Pancreas (tissue), 10 donors: Measurements from ENCODE around the gene BEX4. TPM values are rescaled to one million over a fixed set of nuclear protein-coding genes. Genes with fewer than 3 reads are reported as not detected.
"Not testable (repeated sequence)": the region's sequence is repeated elsewhere in the genome, so short reads cannot be mapped to it uniquely, and the experiment has no call there.

Experiments used
- ATAC-seq, 4 donors: fragments of 200-7000 bp; cut with Tn5 transposase; one replicate each; pipeline versions ENCODE4 v1.8.0 to v1.9.1; 2020; ENCODE audit warnings: mild to moderate bottlenecking in 4 of 4, moderate library complexity in 4 of 4
- DNase-seq, 6 donors: peaks; one replicate each; pipeline ENCODE4 v3.0.0-alpha.2; 2020
- FAIRE-seq: peaks from 2 replicates; lab custom pipeline; 2012; peaks lifted over from hg19 to GRCh38; lab: Jason Lieb, UNC
- H3K27ac ChIP-seq, 4 donors: fragments of 200-600 bp; sonication (generic); 1 replicate in 3 of 4; 2 replicates in 1 of 4; pipeline versions ENCODE4 v1.5.0 to v1.8.0; 2020
- H3K27me3 ChIP-seq, 4 donors: fragments of 200-600 bp; one replicate each; pipeline ENCODE4 v1.8.0; 2021
- H3K36me3 ChIP-seq, 3 donors: fragments of 200-600 bp; sonication (generic) in 1 of 3; one replicate each; pipeline versions ENCODE4 v1.5.0 to v1.8.0; 2020 to 2021
- H3K4me1 ChIP-seq, 3 donors: fragments of 200-600 bp; one replicate each; pipeline ENCODE4 v1.8.0; 2021
- H3K4me3 ChIP-seq, 4 donors: fragments of 200-600 bp; sonication (generic) in 2 of 4; one replicate each; pipeline versions ENCODE4 v1.5.0 to v1.8.0; 2020 to 2021
- H3K9me3 ChIP-seq, 4 donors: fragments of 200-600 bp; one replicate each; pipeline ENCODE4 v1.8.0; 2021
- CTCF ChIP-seq, 4 donors: fragments of 200-600 bp; sonication (generic) in 3 of 4; IDR thresholded peaks; one replicate each; pipeline versions ENCODE4 v1.5.0 to v1.8.0; 2021; ENCODE audit warnings: antibody characterized with exemption in 4 of 4
- WGBS, 2 donors: extraction: QIAGEN DNeasy Blood & Tissue Kit; methylation state at CpG; one replicate each; pipeline ENCODE4 v1.1.7; 2013; 5-methylcytosine and 5-hydroxymethylcytosine counted together
- intact Hi-C, 3 donors: fragments of 100-400 bp; cut with DNase I; formaldehyde crosslinking; loops; one replicate each; pipeline versions ENCODE4 v1.11.1 to v1.14.2; 2022
- polyA plus RNA-seq, 2 donors: library from polyadenylated mRNA; stranded (reverse); fragments of 200-250 nt; gene quantifications; one replicate each; pipeline ENCODE4 v1.2.3, GENCODE V29; 2013
- total RNA-seq, 6 donors: library from RNA; stranded (reverse); fragmentation: NEBNext Ultra II Directional in 4 of 6; extraction: Animal tissue kit (Norgen Biotek cat#: 25700) in 4 of 6; gene quantifications; one replicate each; pipeline versions ENCODE4 v1.2.1 to v1.2.4, GENCODE V29; 2021 to 2023
- donor health status: healthy with polysubstance abuse.
- donor health status: DM: no; HTN: no; CAD: no; lungs with moderate emphysema.
- donor health status: DM: no; HTN: no; CAD: no.
- donor health status: control.
- donor health status: control.
- donor health status: Bipolar disorder and iron deficiency.
- donor health status: DM: yes; HTN: yes; CAD: no.
- donor health status: DM: no; HTN: no; CAD: no.
- donor health status: DM: no; HTN: no; CAD: no.
- donor health status: DM: yes; HTN: yes; CAD: no.

The BEX4 gene
- total and polyA plus RNA-seq, 8 donors, result 7.4 to 89.2 (median 12.2) TPM

- Histone ChIP-seq H3K36me3 (no peaks in the 10 kb centered on the region), H3K9me3 (no peaks in the 10 kb centered on the region), H3K4me1 (no peaks in the 10 kb centered on the region), H3K27me3 (peaks cover 0 to 18% (median 3%) of the 10 kb centered on the region in 4 donors), H3K4me3 (no peak overlapping the region), H3K27ac (no peak overlapping the region)
- intact Hi-C loops, result loop anchor here in 2 of 3 donors (10.0 kb wide), 2 partner anchors 223 to 233 kb away; no protein-coding TSS in a partner anchor
- ATAC-seq (no peak), DNase-seq (no peak), FAIRE-seq (no peak)
- TF ChIP-seq CTCF (IDR thresholded peaks at IDR 0.05), result no peak
Measured at GRCh38 chrX:103177556-103177955, 37.4 kb upstream of the BEX4 start.

GRCh38 chrX:103183912-103184311 is 31.0 kb upstream of the BEX4 start:
- H3K4me1 ChIP-seq, result no peaks in the 10 kb centered on the region
- WGBS, 2 donors, result 43 to 57% methylated on average over 9 of the region's 9 CpGs
- no peaks in the 10 kb centered on the region for H3K36me3 ChIP-seq
- no peak for FAIRE-seq
- no peak overlapping the region for H3K4me3 ChIP-seq
- H3K27me3 ChIP-seq, result peaks cover 0 to 10% (median 3%) of the 10 kb centered on the region in 4 donors
- H3K9me3 ChIP-seq, result no peaks in the 10 kb centered on the region
- ATAC-seq, result peak in 2 of 4 donors; percentile 30 to 65
- DNase-seq, result no peak
- no peak for TF ChIP-seq CTCF (IDR thresholded peaks at IDR 0.05)
- H3K27ac ChIP-seq, result no peak overlapping the region
- intact Hi-C loops, result no loop called here

- no peak overlapping the region for H3K4me3 ChIP-seq
- no peak for FAIRE-seq
- no peaks in the 10 kb centered on the region for H3K36me3 ChIP-seq
- WGBS, 2 donors, result 59 to 93% methylated on average over 1 of the region's 1 CpG
- no peak for DNase-seq
- H3K4me1 ChIP-seq, result no peaks in the 10 kb centered on the region
- intact Hi-C loops, result no loop called here
- H3K27ac ChIP-seq, result no peak overlapping the region
- no peak for ATAC-seq
- peaks cover 0 to 3% (median 0%) of the 10 kb centered on the region in 4 donors for H3K27me3 ChIP-seq
- TF ChIP-seq CTCF (IDR thresholded peaks at IDR 0.05), result no peak
- no peaks in the 10 kb centered on the region for H3K9me3 ChIP-seq
Measured at GRCh38 chrX:103187953-103188475, 26.9 kb upstream of the BEX4 start.

- 59 to 77% methylated on average over 2 of the region's 2 CpGs for WGBS, 2 donors
- ATAC-seq, result no peak
- no peak for DNase-seq
Measured at GRCh38 chrX:103197721-103198306, 17.1 kb upstream of the BEX4 start.

GRCh38 chrX:103198668-103199067 is 16.2 kb upstream of the BEX4 start:
- intact Hi-C loops, H3K4me3 ChIP-seq, H3K27me3 ChIP-seq, H3K27ac ChIP-seq, H3K36me3 ChIP-seq, ATAC-seq, DNase-seq, H3K9me3 ChIP-seq, FAIRE-seq, H3K4me1 ChIP-seq: not testable (repeated sequence)
- WGBS, 2 donors, result 85 to 92% methylated on average over 4 of the region's 4 CpGs

More at GRCh38 chrX:103197721-103198306, 17.1 kb upstream of the BEX4 start:
- Histone ChIP-seq H3K27ac (no peak overlapping the region), H3K4me1 (no peaks in the 10 kb centered on the region), H3K36me3 (no peaks in the 10 kb centered on the region), H3K9me3 (no peaks in the 10 kb centered on the region), H3K4me3 (no peak overlapping the region), H3K27me3 (peaks cover 0 to 4% (median 0%) of the 10 kb centered on the region in 4 donors)
- intact Hi-C loops, result no loop called here
- TF ChIP-seq CTCF (IDR thresholded peaks at IDR 0.05), result no peak
- no peak for FAIRE-seq
